GM21737 (cell line): ENCODE data around the gene SUMO4.

Source experiments
- ATAC-seq: cut with Tn5 transposase; IDR thresholded peaks from one replicate; pipeline ENCODE4 v1.9.1; 2021; ENCODE audit warnings: mild to moderate bottlenecking, moderate library complexity; ENCODE audit not compliant: unreplicated experiment

The SUMO4 gene

GRCh38 chr6:149389509-149390297 is 10.4 kb upstream of the SUMO4 start:
- no peak for ATAC-seq

GRCh38 chr6:149392093-149392492 is 8.0 kb upstream of the SUMO4 start:
- no peak for ATAC-seq

GRCh38 chr6:149392535-149392934 is 7.5 kb upstream of the SUMO4 start:
- no peak for ATAC-seq

- no peak for ATAC-seq
Observed at GRCh38 chr6:149393002-149393679, 6.9 kb upstream of the SUMO4 start.

GRCh38 chr6:149395185-149395584 is 4.9 kb upstream of the SUMO4 start:
- ATAC-seq: no peak

- no peak for ATAC-seq
Observed at GRCh38 chr6:149397384-149397783, 2.7 kb upstream of the SUMO4 start.

GRCh38 chr6:149403534-149403933 is 3.5 kb downstream of the SUMO4 start:
- ATAC-seq: no peak

- ATAC-seq: no peak
Observed at GRCh38 chr6:149405823-149406765, 6.0 kb downstream of the SUMO4 start.

- no peak for ATAC-seq
Observed at GRCh38 chr6:149409617-149410016, 9.6 kb downstream of the SUMO4 start.

GRCh38 chr6:149410557-149410956 is 10.5 kb downstream of the SUMO4 start:
- ATAC-seq: no peak

- no peak for ATAC-seq
Observed at GRCh38 chr6:149414009-149414408, 13.9 kb downstream of the SUMO4 start.

- no peak for ATAC-seq
Observed at GRCh38 chr6:149414821-149415220, 14.8 kb downstream of the SUMO4 start.

GRCh38 chr6:149419696-149420404 is 19.8 kb downstream of the SUMO4 start:
- no peak for ATAC-seq

- ATAC-seq: no peak
Observed at GRCh38 chr6:149421132-149421531, 21.1 kb downstream of the SUMO4 start.

GRCh38 chr6:149422581-149422980 is 22.5 kb downstream of the SUMO4 start:
- ATAC-seq: no peak

- ATAC-seq: no peak
Observed at GRCh38 chr6:149423964-149424440, 23.9 kb downstream of the SUMO4 start.

- ATAC-seq: no peak
Observed at GRCh38 chr6:149425224-149425623, 25.2 kb downstream of the SUMO4 start.

GRCh38 chr6:149425754-149426153 is 25.7 kb downstream of the SUMO4 start:
- ATAC-seq: no peak

GRCh38 chr6:149428606-149429005 is 28.5 kb downstream of the SUMO4 start:
- no peak for ATAC-seq
